Measurements from ENCODE around the gene TPM1.

TPM1 gene

DNA sequence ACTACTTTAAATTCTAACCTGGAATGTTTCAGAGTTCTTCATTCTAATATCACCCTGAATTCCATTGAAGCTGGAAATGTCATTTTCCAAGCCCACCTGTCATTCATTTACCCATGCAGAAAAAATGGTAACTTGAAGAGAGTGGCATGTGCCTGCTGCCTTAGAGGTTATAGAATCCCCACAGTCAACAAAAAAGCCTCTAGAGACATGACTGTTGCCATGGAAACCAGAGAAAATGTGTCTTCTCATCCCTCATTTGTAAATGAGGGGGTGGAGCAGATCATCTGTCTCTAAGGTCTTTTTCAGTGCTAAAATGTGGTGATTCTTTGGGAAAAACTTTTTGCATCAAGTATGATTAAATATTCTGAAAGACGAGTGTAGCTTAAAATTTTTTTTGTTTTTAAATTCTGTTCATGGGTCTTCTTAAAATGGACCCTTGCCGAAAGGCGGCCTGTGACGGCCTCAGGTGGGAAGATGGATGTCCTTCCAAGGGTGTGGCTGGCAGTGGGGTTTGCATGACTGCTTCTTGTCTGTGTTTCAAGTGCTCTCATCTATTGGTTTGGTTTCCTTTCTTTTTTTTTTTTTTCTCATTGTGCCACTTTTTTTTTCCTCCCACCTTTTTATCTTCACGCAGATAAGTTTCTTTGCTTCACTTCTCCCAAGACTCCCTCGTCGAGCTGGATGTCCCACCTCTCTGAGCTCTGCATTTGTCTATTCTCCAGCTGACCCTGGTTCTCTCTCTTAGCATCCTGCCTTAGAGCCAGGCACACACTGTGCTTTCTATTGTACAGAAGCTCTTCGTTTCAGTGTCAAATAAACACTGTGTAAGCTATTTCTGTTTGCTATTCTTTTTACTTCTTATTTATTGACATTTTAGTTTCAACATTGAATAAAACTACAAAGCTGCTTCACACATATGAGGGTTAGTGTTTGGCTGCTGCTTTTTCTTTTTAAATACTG lies 23.0 kb downstream of the TPM1 start:
- no peaks in the 10 kb centered on the region for H3K4me1 Mint-ChIP-seq
- DNase-seq: no peak
- no peak for ATAC-seq (replicated peaks)
- H3K27ac Mint-ChIP-seq: no peak overlapping the region
- peaks cover 17 to 26% of the 10 kb centered on the region in 2 donors for H3K36me3 Mint-ChIP-seq
- H3K9me3 Mint-ChIP-seq: no peaks in the 10 kb centered on the region
- no peak overlapping the region for H3K4me3 Mint-ChIP-seq
- H3K27me3 Mint-ChIP-seq: no peaks in the 10 kb centered on the region

DNA sequence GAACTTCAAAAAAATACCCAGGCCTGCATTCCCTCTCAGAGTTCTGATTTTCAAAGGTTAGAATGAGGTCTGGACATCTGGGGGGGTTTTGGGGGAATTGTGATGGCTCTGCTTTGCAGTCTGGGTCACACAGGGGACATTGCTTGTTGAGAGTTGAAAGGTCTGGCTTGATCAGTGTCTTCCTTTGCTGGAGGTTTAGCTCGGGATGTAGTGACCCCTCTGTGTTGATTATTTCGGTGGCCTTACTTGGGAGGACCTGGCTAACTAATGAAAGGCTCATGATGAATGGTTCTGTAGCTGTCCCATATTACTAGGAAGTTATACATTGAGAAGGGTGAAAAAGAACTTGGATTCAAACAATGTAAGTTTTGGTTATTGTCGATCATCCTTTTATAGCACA lies 23.7 kb downstream of the TPM1 start:
- H3K27me3 Mint-ChIP-seq: no peaks in the 10 kb centered on the region
- DNase-seq (no peak), ATAC-seq (replicated peaks) (no peak)
- H3K4me1 Mint-ChIP-seq: no peaks in the 10 kb centered on the region
- H3K27ac Mint-ChIP-seq: no peak overlapping the region
- H3K4me3 Mint-ChIP-seq: no peak overlapping the region
- no peaks in the 10 kb centered on the region for H3K9me3 Mint-ChIP-seq
- H3K36me3 Mint-ChIP-seq: peaks cover 12 to 21% of the 10 kb centered on the region in 2 donors

DNA sequence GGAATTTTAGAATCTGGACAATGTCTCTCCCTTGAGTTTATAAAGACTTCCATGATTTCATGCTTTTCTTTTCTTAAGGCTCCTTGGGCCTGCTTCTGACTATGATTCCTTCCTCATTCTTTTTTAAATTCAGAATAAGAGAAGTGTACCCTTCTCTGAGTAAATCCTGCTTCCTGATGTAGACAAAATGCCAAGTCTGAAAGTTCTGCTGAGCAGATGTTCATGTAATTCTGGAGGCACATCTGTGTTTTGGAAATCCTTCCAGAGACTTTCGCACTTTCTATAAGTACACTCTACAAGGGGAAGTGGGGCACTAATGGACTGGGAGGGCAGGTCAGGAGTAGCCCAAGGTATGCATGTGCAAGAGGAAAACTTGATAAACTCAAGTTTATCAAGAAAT lies 24.8 kb downstream of the TPM1 start:
- H3K27me3 Mint-ChIP-seq: no peaks in the 10 kb centered on the region
- no peaks in the 10 kb centered on the region for H3K9me3 Mint-ChIP-seq
- H3K27ac Mint-ChIP-seq: no peak overlapping the region
- H3K36me3 Mint-ChIP-seq: peaks cover 7 to 12% of the 10 kb centered on the region in 2 donors
- ATAC-seq (replicated peaks): no peak
- H3K4me3 Mint-ChIP-seq: no peak overlapping the region
- no peak for DNase-seq
- no peaks in the 10 kb centered on the region for H3K4me1 Mint-ChIP-seq

DNA sequence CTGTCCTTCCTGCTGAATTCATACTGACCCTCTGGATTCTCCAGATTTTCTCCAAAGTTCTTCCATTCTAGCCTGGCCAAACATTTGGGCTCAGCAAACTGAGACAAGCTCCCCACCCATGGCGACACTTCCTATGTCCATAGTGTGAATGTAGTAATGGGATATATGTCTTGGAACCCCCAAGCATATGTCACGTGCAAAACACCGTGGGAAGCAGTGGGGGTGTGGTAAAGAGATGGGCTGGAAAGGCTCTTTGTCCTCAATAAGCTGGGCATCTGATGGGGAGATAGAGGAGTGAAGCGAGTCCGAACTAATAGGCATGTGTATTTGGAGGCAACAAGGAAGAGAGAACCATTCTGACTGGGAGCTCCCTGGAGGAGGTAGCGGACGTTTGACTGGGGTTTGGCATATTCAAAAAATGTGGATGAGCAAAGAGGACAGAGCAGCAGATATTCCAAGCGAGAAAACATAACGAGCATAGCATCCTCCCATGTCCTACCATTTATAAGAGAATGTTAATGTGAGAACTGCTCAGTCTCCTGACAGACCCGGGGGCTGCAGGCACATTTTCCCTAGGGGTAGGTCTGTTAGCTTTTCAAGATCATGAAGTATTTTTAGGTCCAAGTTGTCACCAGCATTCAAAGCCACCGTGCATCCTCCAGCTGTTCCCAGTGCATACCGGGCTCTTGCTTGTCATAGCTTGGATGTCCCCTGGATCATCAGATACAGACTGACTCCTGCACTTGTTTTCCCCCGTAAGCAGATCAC lies 25.6 kb downstream of the TPM1 start:
- H3K4me3 Mint-ChIP-seq: no peak overlapping the region
- no peaks in the 10 kb centered on the region for H3K4me1 Mint-ChIP-seq
- no peaks in the 10 kb centered on the region for H3K27me3 Mint-ChIP-seq
- no peak for ATAC-seq (replicated peaks)
- H3K36me3 Mint-ChIP-seq: peaks cover 6 to 9% of the 10 kb centered on the region in 2 donors
- H3K9me3 Mint-ChIP-seq: no peaks in the 10 kb centered on the region
- no peak overlapping the region for H3K27ac Mint-ChIP-seq
- DNase-seq: no peak

DNA sequence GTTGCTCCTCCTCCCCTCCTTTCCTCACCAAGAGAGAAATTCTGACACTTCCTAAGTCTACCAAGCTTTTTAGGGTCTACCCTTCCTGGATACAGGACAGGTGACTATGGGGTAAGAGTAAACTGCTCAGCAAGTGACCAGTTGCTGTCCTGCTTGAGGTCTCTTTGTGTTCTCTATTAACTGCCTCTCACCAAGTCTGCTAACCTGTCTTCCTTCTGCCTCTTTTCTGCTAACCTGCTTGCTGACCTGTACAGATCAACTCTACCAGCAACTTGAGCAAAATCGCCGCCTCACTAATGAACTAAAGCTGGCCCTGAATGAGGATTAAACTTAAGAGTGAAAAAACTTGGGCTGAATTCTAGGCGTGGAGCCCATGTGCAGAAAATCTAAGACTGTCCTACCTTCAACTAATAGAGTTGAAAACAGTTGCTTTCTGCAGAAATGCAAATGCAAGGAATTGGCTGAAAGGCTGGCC lies 27.1 kb downstream of the TPM1 start:
- Mint-ChIP-seq H3K27ac (no peak overlapping the region), H3K4me3 (no peak overlapping the region), H3K4me1 (no peaks in the 10 kb centered on the region), H3K36me3 (peaks cover 1 to 5% of the 10 kb centered on the region in 2 donors), H3K9me3 (no peaks in the 10 kb centered on the region), H3K27me3 (no peaks in the 10 kb centered on the region)
- ATAC-seq (replicated peaks) (no peak), DNase-seq (no peak)

DNA sequence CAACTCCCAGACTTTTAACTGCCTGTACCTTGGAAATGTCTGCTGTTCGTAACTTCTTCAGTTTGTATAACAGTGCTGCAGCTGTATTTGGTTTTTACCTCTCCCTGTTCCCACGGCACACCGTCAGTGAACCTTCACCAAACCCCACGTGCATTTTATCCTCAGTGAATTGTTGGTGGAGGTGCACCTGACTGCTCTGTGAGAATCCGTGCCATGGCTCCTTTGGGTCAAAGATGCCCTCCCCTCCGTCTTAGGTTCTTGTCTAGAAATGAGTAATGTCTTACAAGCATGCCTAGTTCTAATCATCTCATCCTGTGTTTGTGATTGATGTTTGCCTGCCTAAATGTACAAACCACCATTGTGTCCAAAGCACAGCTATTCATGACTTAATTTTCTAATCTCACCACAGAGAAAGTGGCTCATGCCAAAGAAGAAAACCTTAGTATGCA lies 28.2 kb downstream of the TPM1 start:
- Mint-ChIP-seq H3K9me3 (no peaks in the 10 kb centered on the region), H3K36me3 (peaks cover 1 to 5% of the 10 kb centered on the region in 2 donors), H3K4me1 (no peaks in the 10 kb centered on the region), H3K27me3 (no peaks in the 10 kb centered on the region), H3K4me3 (no peak overlapping the region), H3K27ac (no peak overlapping the region)
- ATAC-seq (replicated peaks) (no peak), DNase-seq (no peak)

DNA sequence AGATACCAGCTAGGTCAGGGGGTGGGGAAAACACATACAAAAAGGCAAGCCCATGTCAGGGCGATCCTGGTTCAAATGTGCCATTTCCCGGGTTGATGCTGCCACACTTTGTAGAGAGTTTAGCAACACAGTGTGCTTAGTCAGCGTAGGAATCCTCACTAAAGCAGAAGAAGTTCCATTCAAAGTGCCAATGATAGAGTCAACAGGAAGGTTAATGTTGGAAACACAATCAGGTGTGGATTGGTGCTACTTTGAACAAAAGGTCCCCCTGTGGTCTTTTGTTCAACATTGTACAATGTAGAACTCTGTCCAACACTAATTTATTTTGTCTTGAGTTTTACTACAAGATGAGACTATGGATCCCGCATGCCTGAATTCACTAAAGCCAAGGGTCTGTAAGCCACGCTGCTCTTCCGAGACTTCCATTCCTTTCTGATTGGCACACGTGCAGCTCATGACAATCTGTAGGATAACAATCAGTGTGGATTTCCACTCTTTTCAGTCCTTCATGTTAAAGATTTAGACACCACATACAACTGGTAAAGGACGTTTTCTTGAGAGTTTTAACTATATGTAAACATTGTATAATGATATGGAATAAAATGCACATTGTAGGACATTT lies 28.9 kb downstream of the TPM1 start:
- no peak for DNase-seq
- ATAC-seq (replicated peaks): no peak
- H3K27me3 Mint-ChIP-seq: no peaks in the 10 kb centered on the region
- no peak overlapping the region for H3K27ac Mint-ChIP-seq
- peaks cover 1 to 5% of the 10 kb centered on the region in 2 donors for H3K36me3 Mint-ChIP-seq
- H3K9me3 Mint-ChIP-seq: no peaks in the 10 kb centered on the region
- no peak overlapping the region for H3K4me3 Mint-ChIP-seq
- no peaks in the 10 kb centered on the region for H3K4me1 Mint-ChIP-seq

DNA sequence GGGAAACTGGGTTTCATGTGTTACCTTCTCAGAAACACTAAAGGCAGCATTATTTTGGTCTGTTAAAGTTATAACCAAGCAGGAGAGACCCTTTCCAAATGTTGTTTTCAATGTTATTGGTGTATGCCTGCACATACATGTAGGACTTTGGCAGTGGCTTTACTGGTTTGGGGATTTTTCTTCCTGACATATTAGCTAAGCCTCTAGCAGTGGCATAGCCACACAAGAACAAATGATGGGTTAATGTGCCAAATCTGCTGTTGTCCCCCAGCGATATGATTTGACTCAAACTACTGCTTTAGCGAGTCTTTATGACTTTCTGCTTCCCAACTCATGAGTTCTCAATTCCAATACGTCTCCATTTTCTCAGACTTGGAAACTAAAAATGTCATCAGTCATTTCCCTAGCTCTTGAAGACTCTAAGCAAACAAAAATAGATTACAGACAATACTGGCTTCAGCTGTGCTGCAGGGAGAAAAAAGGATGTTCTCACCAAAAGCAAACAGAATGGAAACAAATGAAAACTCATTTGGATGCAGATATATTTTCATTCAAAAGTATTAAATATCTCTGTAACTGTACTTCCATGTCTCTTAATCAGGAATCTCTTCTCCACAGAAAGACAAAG lies 29.6 kb downstream of the TPM1 start:
- DNase-seq (no peak), ATAC-seq (replicated peaks) (no peak)
- no peaks in the 10 kb centered on the region for H3K9me3 Mint-ChIP-seq
- H3K4me1 Mint-ChIP-seq: no peaks in the 10 kb centered on the region
- H3K4me3 Mint-ChIP-seq: no peak overlapping the region
- H3K36me3 Mint-ChIP-seq: peaks cover 1 to 5% of the 10 kb centered on the region in 2 donors
- no peak overlapping the region for H3K27ac Mint-ChIP-seq
- peaks cover 0 to 5% of the 10 kb centered on the region in 2 donors for H3K27me3 Mint-ChIP-seq

DNA sequence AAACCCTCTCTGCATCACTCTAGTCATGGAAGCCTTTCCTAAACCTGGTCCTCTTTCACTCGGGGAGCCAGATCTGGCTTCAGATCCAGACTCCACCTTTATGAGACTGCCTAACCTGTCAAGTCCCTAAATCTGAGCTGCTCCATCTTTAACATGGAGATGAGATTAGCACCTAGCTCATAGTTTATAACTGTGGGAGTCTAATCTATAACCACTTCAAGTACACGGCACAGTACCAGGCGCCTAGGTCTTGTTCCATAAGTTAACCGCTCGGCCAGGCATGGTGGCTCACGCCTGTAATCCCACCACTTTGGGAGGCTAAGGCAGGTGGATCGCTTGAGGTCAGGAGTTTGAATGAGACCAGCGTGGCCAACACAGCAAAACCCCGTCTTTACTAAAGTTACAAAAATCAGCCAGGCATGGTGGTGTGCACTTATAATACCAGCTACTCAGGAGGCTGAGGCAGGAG lies 30.3 kb downstream of the TPM1 start:
- ATAC-seq (replicated peaks): no peak
- H3K4me3 Mint-ChIP-seq: no peak overlapping the region
- H3K9me3 Mint-ChIP-seq: no peaks in the 10 kb centered on the region
- no peak for DNase-seq
- H3K27ac Mint-ChIP-seq: no peak overlapping the region
- peaks cover 0 to 6% of the 10 kb centered on the region in 2 donors for H3K27me3 Mint-ChIP-seq
- H3K4me1 Mint-ChIP-seq: no peaks in the 10 kb centered on the region
- H3K36me3 Mint-ChIP-seq: peaks cover 1 to 5% of the 10 kb centered on the region in 2 donors

DNA sequence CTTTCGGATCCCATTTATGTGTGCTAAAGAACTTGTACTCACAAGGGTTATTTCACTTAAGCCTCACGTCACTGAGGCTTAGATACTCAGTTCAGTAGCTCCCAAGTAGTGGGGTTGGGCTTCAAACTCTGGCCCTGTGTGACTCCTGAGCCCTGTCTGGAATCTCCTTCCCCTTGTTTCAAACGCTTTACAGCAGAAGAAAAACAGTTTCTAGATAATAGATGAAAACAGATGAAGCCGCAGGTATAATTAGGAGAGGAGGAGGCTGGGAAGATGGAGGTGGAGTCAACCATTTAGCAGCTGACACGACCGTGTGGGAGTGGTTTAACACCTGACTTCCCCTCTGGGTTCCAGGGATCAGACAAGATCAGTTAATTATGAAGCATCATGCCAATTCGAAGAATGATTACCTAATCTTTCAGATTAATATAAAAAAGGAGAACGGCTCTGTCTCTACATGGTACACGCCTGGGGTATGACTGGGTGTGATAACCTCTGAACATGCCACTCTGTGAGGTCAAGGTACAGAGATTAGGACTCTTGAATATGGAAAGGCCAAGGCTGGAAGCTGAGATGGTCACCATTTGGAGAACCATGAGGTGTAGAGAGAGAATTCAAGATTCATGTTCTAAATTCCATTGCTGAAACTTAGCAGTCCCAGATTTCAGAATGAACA lies 31.1 kb downstream of the TPM1 start:
- ATAC-seq (replicated peaks) (no peak), DNase-seq (no peak)
- no peaks in the 10 kb centered on the region for H3K4me1 Mint-ChIP-seq
- H3K27ac Mint-ChIP-seq: no peak overlapping the region
- H3K9me3 Mint-ChIP-seq: no peaks in the 10 kb centered on the region
- no peaks in the 10 kb centered on the region for H3K36me3 Mint-ChIP-seq
- no peak overlapping the region for H3K4me3 Mint-ChIP-seq
- peaks cover 0 to 6% of the 10 kb centered on the region in 2 donors for H3K27me3 Mint-ChIP-seq

DNA sequence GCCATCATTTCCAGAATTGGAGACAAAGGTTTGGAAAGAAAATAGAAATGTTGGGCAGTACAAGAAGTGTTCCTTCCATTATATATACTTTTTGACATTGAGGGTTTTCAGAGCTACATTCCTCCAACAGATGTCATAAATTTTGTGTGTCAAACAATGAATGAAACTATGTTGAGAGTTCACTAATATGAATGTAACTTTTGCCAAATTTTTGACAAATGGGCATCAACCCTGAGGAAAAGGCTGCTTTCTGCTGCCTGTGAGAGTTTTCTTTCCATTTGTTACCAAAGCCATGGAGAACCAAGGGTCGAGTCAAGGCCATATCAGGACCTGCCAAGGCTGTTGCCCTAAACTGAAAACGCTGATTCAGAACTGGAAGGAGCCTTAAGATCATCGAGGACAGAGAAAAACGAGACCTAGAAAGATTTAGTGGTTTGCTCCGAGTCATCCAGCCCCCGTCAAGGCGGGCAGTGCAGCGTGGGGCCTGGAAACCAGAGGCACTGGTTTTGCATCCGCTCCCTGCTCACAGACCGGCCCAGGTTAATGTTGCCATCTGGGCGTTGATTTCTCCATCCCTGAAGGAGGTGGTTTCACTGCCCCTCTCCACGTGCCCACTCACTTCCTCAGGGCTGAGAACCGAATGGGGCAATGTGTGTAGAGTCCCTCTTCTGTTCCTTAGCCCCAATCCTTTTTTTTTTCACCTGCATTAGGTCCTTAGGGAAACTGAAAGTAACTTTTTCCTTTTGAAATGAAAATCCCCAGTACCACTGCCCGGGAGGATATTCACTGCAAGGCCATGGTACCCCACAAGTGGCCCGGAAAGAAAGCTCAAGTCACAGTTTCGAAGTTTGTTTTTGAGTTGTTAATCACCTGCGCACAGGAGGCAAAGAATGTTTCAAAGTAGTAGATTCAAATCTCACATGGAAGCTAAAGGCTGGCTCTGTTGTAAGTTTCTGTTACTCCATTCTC lies 32.8 kb downstream of the TPM1 start:
- H3K4me1 Mint-ChIP-seq: no peaks in the 10 kb centered on the region
- H3K36me3 Mint-ChIP-seq: no peaks in the 10 kb centered on the region
- no peaks in the 10 kb centered on the region for H3K9me3 Mint-ChIP-seq
- ATAC-seq (replicated peaks) (no peak), DNase-seq (no peak)
- no peak overlapping the region for H3K4me3 Mint-ChIP-seq
- no peak overlapping the region for H3K27ac Mint-ChIP-seq
- H3K27me3 Mint-ChIP-seq: peaks cover 0 to 12% of the 10 kb centered on the region in 2 donors

DNA sequence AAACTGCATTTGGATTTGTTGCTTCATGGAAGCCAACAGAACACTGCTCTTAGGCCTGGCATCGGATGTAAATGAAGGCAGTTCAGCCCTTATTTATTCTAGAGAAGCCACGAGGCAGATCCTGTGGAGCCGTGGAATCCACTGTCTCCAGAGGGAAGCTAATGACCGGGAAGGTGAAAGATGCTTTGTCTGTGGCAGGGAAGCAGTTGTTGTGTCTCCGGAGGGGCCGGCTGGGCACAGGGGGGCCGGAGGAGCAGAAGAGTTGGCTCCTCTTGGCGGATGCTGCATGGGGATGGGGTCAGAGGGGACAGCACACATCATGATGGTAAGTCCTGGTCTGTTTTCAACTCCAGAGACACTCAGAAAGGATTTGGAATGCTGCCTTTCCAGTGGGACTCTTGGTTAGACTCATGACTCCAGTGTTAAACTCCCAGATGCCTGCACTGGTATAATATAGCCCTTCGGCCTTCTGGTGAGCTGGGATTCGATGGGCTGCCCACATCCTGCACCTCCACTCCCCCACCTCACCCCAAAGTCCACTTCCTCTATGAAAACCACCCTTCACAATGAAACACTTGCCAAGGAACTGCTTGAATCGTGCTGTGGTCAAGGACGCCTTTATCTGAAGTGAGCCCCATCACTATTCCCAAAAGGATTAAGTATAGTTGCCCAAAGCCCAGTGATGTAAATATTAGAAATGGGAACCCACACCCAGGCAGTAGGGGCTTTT lies 33.6 kb downstream of the TPM1 start:
- ATAC-seq (replicated peaks) (no peak), DNase-seq (no peak)
- H3K27me3 Mint-ChIP-seq: peaks cover 0 to 19% of the 10 kb centered on the region in 2 donors
- no peak overlapping the region for H3K4me3 Mint-ChIP-seq
- no peaks in the 10 kb centered on the region for H3K9me3 Mint-ChIP-seq
- H3K4me1 Mint-ChIP-seq: no peaks in the 10 kb centered on the region
- no peak overlapping the region for H3K27ac Mint-ChIP-seq
- H3K36me3 Mint-ChIP-seq: no peaks in the 10 kb centered on the region

Measured in stimulated activated naive B cell treated with anti-CD40 and anti-IgM and Interleukin-4, amounts not matched to agents 10 μg/mL and 1 μg/mL and 100 μg/mL, for 72 hours (primary cell).